ENCODE results near the gene OSBPL6. TPM values are rescaled to one million over a fixed set of nuclear protein-coding genes. Genes with fewer than 3 reads are reported as not detected.

OSBPL6 gene
- total RNA-seq, 1 experiment from 2014 or later, result 5.7 TPM

DNA sequence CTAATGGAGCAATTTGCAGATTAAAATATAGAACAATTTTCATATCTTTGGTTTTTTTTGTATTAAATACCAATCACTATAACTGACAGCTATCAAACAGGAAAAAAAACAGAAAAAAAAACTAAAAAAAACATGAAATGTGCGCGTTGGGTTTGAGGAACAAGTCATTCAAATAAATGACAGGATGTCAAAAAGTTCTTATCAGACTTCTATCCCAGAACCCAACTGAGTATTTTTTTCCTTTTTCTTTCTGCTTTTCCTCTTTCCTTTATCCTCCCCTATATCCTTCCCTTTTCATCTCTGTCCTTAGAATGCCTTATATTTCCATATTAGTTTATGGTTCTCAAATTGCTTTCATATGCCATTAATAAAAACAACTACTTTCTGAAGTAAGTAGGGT, 242.3 kb downstream of the OSBPL6 start:
- DNase-seq (ENCODE audit: low read depth), result no peak

DNA sequence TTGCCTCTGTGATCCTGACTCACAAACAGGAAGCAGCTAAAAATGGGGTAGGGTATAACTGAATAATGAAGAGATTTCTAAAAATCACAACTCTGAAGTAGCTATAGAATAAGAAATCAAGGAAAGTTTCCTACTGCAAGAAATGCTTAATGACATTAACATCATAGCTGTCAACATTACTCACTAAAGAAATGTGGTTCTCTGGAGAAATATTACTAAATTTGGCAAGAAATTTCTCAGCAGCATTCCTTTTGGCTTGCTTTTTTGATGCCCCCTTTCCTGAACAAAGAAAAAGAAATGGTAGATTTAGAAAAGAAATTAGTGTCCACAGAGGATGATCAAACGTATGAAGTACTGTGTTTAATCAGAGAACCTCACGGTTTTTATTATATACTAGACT, 247.1 kb downstream of the OSBPL6 start:
- DNase-seq (ENCODE audit: low read depth), result no peak

- no peak for DNase-seq (ENCODE audit: low read depth)
Measured at GRCh38 chr2:178448968-178449661, 254.8 kb downstream of the OSBPL6 start.

- DNase-seq (ENCODE audit: low read depth), result no peak
Measured at GRCh38 chr2:178449700-178450523, 255.6 kb downstream of the OSBPL6 start.

- DNase-seq (ENCODE audit: low read depth), result no peak
Measured at GRCh38 chr2:178450524-178450773, 256.1 kb downstream of the OSBPL6 start.

GRCh38 chr2:178450774-178451525, 256.6 kb downstream of the OSBPL6 start, which contains the start of the genes PJVK and PRKRA:
Gene PJVK, plus strand, starts transcription at chr2:178451378. Its CDS starts 2,032 bp downstream, at chr2:178453410.
Gene PRKRA, minus strand, starts transcription at chr2:178451175. Its CDS starts 145 bp downstream, at chr2:178451030.
- peak; percentile 91 for DNase-seq (ENCODE audit: low read depth)

DNA sequence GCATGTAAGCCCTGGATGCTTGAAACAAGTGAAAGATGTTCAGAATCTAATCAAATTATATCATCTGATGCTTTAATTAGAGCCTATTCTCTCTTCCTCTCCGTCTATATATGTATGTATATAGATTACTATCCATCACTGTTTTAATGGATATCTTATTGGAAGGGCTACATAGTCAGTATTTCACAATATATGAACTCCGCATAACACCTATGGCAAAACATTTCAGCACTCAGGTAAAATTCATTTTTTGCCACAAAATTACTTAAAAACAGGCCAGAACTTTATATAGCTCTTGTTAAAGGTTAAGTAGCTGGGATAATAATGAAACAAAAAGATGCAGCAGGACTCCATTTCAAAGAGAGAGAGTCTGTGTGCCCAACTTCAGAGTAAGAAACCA, 258.0 kb downstream of the OSBPL6 start:
- no peak for DNase-seq (ENCODE audit: low read depth)

Other genes with a start within 250 kb of the OSBPL6 start
- gene PDE11A, start 121.7 kb upstream of the OSBPL6 start, total RNA-seq (2014; rRNA removed; shearing (Covaris generic)), result 0.49 and 2.0 TPM in 2 replicates
- gene RBM45, start 82.1 kb upstream of the OSBPL6 start, total RNA-seq (2014; rRNA removed; shearing (Covaris generic)), result 9.0 and 10.0 TPM in 2 replicates

All from M059J (cell line).